ENCODE measurements around the gene ABHD14A. TPM values are rescaled to one million over a fixed set of nuclear protein-coding genes. Genes with fewer than 3 reads are reported as not detected.

Gene ABHD14A
- polyA plus RNA-seq, 6 donors from 2014 or later, result 32.9 to 66.0 (median 40.4) TPM

DNA sequence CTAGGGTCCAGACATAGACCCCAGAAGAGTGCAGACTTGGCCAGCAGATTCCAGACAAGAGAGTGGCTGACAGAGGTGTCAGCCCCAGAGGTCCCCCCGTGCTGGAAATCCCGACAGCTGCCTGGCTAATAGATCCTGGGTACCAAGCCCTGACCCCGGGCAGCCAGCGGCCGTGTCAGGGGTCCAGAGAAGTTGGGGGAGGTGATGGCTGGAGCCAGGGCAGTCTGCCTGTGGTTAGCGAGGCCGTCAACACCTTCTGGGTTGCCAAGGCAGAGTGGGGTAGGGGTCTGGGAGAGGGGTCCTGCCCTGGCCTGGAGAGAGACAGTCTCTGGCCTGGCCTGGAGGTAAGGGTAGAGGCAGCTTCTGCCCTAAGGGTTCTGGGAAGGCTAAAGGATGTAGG is 45.9 kb downstream of the ABHD14A start:
- Mint-ChIP-seq H3K4me3 (no peak overlapping the region), H3K27ac (peak overlapping the region in 1 of 6 donors; percentile 53), H3K27me3 (no peaks in the 10 kb centered on the region), H3K4me1 (peaks cover 14 to 20% (median 14%) of the 10 kb centered on the region in 3 donors), H3K36me3 (no peaks in the 10 kb centered on the region), H3K9me3 (no peaks in the 10 kb centered on the region)
- DNase-seq (no peak), ATAC-seq (ENCODE audit: low read depth in 2 of 2) (no peak)

DNA sequence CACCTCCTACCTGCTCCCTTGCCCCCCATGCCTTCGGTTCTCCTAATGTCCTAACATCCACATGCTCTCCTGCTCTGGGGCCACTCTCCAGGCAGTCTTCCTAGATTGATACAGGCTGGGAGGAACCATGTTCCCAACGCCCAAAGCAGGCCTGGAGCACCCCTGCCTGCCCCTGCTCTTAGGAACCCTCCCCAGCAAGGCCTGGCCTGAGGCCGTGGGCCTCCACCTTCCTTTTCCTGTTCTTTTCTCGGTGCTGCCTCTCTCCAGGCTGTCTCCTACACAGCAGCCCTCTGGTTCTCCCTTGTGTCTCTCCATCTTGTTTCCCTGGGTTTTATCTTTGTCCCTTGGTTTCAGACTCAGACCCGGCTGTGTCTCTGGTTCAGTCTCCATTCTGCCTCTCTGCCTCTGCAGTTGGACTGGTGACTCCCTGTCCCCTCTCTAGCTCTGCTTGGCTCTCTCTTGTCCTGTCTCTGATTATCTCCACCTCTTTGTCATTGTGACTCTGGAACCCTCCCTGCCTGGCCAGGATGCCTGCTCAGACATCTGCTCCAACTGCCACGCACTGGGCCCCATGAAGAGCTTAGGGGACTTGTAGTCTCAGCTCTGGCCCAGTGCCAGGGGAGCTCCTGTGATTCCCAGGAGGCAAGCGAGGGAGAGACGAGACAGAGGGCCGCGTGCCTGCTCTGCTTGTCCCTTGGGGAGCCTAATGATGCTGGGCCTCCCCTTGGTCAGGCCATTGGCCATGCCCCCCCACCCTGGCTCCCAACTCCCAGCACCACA is 46.8 kb downstream of the ABHD14A start:
- Mint-ChIP-seq H3K4me3 (no peak overlapping the region), H3K9me3 (no peaks in the 10 kb centered on the region), H3K27me3 (no peaks in the 10 kb centered on the region), H3K4me1 (peaks cover 14 to 20% (median 14%) of the 10 kb centered on the region in 3 donors), H3K36me3 (no peaks in the 10 kb centered on the region), H3K27ac (peak overlapping the region in 2 of 6 donors; percentile 0 to 81)
- no peak for ATAC-seq (ENCODE audit: low read depth in 2 of 2)
- no peak for DNase-seq

DNA sequence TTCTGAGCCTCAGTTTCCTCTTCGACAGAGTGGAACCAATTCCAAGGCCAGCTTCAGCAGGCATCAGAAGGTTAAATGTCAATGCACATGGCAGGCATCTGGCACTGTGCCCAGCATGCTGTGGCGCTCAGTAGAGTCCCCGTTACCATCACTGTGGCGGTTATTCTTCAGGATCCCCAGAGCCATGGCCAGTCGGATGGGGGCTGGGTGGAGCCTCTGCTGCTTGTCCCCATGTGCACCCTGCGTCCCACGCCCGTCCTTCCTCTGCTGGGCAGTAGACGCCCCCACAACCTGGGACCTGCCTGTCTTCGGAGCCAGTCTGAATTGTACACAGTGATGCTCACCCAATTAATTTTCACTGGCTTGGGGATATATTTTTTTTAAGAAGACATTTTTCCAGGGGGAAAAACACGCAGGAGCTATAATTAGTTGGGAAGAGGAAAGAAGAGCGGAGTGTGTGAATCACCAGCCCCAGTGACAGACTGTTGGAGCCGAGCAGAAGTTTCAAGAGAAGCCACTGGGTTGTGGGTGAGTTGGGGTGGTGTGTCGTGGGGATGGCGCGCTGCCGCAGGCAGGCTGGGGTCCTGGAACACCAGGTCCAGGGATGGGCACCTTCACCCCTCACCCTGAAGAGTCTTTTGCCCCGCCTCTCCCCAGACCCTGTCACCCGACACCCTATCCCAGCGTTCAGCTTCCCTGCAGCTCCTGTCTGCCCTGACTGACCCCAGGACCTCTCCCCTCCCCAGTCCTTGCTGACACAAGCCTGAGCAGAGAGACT is 47.6 kb downstream of the ABHD14A start:
- Mint-ChIP-seq H3K27me3 (no peaks in the 10 kb centered on the region), H3K9me3 (no peaks in the 10 kb centered on the region), H3K36me3 (no peaks in the 10 kb centered on the region), H3K27ac (no peak overlapping the region), H3K4me1 (peaks cover 14 to 20% (median 14%) of the 10 kb centered on the region in 3 donors), H3K4me3 (no peak overlapping the region)
- DNase-seq (no peak), ATAC-seq (ENCODE audit: low read depth in 2 of 2) (no peak)

DNA sequence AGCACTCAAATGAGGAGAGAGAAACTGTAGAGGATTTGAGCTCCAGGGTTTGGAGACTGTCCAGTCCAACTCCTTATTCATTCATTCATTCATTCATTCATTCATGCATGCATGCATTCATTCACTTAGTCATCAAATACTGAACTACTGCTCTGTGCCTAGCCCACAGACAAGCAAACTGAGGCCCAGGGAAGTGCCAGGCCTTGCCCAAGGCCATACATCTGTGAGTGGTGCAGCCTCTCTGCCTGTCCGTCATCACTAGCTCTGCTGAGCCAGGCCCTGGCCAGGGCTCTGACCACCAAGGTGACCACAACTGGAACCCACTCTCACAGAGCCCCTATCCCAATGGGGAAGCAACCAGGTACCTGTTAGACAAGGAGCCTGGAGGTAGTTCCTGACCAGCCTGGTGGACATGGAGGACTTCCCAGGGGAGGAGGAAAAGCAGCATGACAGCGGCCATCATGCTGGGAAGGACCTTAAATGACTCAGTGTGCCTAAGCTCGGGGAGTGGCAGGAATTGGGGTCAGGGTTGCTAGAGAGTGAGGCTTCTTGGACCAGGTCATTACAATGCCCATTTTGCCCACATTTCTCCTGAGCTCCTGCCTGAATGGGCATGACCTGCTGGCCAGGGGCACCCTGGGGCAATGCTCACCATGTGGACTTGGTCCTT is 48.4 kb downstream of the ABHD14A start:
- no peaks in the 10 kb centered on the region for H3K36me3 Mint-ChIP-seq
- ATAC-seq (ENCODE audit: low read depth in 2 of 2) (no peak), DNase-seq (no peak)
- H3K4me3 Mint-ChIP-seq, result peak overlapping the region in 1 of 8 donors; percentile 6
- peak overlapping the region in 1 of 6 donors; percentile 83 for H3K27ac Mint-ChIP-seq
- peaks cover 0 to 6% (median 0%) of the 10 kb centered on the region in 3 donors for H3K27me3 Mint-ChIP-seq
- H3K4me1 Mint-ChIP-seq, result peaks cover 14 to 20% (median 14%) of the 10 kb centered on the region in 3 donors
- H3K9me3 Mint-ChIP-seq, result no peaks in the 10 kb centered on the region

DNA sequence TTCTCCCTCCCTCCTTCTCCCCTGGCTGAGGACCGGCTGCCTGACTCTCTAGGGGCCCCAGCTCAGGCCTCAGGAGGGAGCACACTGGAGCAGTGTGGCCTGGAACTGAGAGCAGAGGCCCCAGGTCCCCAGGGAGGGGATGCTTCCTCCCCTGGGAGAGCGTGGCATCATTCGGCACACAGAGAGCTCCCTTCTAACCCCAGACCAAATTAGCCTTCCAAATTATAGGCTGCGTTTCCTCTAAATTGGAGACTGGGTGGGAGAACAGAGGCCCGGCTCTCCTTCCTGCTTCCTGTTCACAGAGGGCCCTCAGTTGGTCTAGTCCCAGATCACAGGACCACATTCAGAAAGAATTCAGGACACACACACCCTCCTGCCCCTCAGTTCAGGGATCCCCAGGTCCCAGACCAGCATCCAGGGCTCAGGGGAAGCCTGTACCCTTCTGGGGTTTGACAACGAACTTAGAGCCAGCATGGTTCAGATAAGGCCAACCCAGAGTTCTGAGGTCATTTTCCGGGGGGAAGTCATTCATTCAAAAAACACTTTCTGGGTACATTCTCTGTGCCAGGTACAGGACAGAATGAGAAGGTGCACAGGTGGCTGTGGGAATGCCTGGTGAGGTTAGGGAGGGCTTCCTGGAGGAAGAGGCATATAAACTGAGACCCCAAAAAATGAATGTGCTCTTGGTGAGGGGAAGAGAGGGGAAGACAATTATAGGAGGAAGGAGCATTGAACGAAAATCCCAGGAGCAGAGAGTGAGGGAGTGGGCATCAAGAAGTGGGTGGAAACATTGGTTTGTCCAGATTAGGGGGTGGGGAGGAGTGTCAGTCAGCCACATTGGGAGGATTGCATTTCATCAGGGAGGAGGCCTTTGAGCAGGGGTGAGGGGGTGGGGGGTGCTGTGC is 49.2 kb downstream of the ABHD14A start:
- H3K36me3 Mint-ChIP-seq, result no peaks in the 10 kb centered on the region
- H3K27me3 Mint-ChIP-seq, result peaks cover 0 to 6% (median 0%) of the 10 kb centered on the region in 3 donors
- peaks cover 14 to 20% (median 14%) of the 10 kb centered on the region in 3 donors for H3K4me1 Mint-ChIP-seq
- H3K27ac Mint-ChIP-seq, result peak overlapping the region in 1 of 6 donors; percentile 24
- no peaks in the 10 kb centered on the region for H3K9me3 Mint-ChIP-seq
- H3K4me3 Mint-ChIP-seq, result peak overlapping the region in 3 of 8 donors; percentile 6 to 15 (median 12)
- no peak for DNase-seq
- peak; percentile 61 to 64 for ATAC-seq (ENCODE audit: low read depth in 2 of 2)

DNA sequence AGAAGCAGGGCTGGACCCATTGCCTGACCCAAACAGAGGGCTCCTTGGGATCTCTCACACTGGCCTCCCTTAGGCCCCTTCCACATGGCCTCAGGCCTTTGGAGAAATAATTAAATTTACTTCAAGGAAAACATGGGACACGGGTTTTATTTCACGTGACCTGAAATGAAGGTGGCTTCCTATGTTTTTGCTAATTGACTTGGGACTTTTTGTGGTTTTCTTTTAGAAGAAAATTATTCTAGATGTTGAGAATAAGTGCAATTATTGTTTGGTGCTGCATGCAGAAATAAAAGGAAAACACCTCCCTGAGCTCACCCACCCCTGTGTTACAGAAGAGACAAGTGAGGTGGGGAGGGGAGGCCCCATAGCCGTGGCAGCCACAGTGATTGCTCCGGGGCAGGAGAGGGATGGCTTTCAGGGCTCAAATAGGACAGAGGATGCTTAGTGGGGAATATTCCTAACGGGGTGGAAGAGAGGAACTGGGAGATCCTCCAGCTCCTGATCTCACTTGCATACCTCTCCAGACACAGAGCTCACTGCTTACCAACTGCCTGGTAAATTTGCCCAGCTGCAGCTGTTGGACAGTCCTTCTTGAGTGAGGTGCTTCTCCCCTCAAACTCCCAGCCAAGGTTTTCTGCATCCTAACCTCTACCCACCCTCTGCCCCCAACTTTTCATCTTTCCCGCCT is 50.0 kb downstream of the ABHD14A start:
- peaks cover 0 to 6% (median 0%) of the 10 kb centered on the region in 3 donors for H3K27me3 Mint-ChIP-seq
- H3K27ac Mint-ChIP-seq, result peak overlapping the region in 2 of 6 donors; percentile 19 to 22
- no peaks in the 10 kb centered on the region for H3K9me3 Mint-ChIP-seq
- no peak overlapping the region for H3K4me3 Mint-ChIP-seq
- H3K36me3 Mint-ChIP-seq, result no peaks in the 10 kb centered on the region
- DNase-seq (no peak), ATAC-seq (ENCODE audit: low read depth in 2 of 2) (no peak)
- H3K4me1 Mint-ChIP-seq, result peaks cover 14 to 20% (median 14%) of the 10 kb centered on the region in 3 donors

DNA sequence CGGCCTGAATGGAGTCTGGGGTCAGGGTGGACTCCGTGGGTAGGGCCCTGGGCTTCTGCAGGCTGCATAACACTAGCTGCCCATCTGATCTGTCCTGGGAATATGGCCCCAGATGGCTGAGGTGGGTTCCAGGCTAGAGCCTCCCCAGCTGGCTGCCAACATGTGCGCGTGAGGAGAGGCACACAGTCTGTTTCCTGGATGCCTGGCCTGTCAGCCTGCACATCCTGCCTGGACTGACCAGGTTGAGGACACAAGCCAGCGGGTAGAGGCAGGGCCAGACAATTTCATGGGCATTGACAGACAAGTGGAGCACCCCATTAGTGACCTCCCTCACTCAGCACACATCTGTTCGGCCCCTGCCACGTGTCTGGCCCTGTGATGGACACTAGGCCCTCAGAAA is 50.6 kb downstream of the ABHD14A start:
- DNase-seq (no peak), ATAC-seq (ENCODE audit: low read depth in 2 of 2) (no peak)
- Mint-ChIP-seq H3K9me3 (no peaks in the 10 kb centered on the region), H3K36me3 (no peaks in the 10 kb centered on the region), H3K27ac (peak overlapping the region in 1 of 6 donors; percentile 22), H3K4me1 (peaks cover 14 to 20% (median 14%) of the 10 kb centered on the region in 3 donors), H3K27me3 (peaks cover 0 to 6% (median 0%) of the 10 kb centered on the region in 3 donors), H3K4me3 (no peak overlapping the region)

DNA sequence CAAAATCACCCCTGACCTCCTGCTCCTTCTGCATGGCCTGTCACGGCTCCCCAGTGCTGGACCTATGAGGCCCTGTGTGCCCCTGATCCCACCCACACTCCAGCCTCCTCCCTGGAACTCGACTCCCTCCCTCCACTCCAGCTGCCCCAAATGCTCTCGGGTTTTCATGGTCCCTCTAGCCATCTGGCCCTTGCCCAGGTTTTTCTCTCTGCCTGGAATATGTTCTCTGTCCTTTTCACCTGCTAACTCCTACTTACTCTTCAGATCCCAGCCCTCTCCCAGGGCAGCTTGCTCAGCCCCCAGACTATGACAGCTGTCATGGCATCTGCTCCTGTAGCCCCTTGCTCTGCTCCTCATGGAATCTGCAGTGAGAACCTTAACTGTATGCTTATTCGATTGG is 51.2 kb downstream of the ABHD14A start:
- no peak for ATAC-seq (ENCODE audit: low read depth in 2 of 2)
- Mint-ChIP-seq H3K27ac (peak overlapping the region in 2 of 6 donors; percentile 74 to 78), H3K4me3 (peak overlapping the region in 1 of 8 donors; percentile 21)

DNA sequence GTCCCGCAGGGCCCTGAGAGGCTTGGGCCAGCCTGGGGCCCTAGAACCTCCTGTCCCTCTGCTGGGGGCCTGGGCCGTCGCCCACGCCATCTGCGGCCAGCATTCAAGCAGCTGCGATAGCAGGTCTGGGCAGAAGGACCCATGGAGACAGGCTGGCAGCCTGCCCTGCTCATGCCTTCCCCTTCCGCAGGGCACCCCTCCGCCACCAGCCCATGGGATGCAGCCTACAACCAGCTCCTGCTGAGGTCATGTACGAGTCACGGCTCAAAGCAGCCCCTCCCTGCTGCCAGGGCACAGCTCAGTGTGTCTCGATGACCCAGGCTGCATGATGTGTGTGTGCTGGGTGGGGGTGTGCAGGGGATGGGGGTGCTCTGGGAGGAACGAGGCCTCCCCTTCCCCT is 53.7 kb downstream of the ABHD14A start:
- DNase-seq (no peak), ATAC-seq (ENCODE audit: low read depth in 2 of 2) (no peak)
- H3K4me1 Mint-ChIP-seq, result peaks cover 7 to 14% (median 10%) of the 10 kb centered on the region in 3 donors
- peaks cover 0 to 6% (median 0%) of the 10 kb centered on the region in 3 donors for H3K27me3 Mint-ChIP-seq
- H3K9me3 Mint-ChIP-seq, result no peaks in the 10 kb centered on the region
- no peaks in the 10 kb centered on the region for H3K36me3 Mint-ChIP-seq
- no peak overlapping the region for H3K27ac Mint-ChIP-seq
- no peak overlapping the region for H3K4me3 Mint-ChIP-seq

More for the DNA sequence above, 51.2 kb downstream of the ABHD14A start:
- Mint-ChIP-seq H3K9me3 (no peaks in the 10 kb centered on the region), H3K27me3 (peaks cover 0 to 6% (median 0%) of the 10 kb centered on the region in 3 donors), H3K36me3 (no peaks in the 10 kb centered on the region), H3K4me1 (peaks cover 14 to 20% (median 14%) of the 10 kb centered on the region in 3 donors)
- no peak for DNase-seq

DNA sequence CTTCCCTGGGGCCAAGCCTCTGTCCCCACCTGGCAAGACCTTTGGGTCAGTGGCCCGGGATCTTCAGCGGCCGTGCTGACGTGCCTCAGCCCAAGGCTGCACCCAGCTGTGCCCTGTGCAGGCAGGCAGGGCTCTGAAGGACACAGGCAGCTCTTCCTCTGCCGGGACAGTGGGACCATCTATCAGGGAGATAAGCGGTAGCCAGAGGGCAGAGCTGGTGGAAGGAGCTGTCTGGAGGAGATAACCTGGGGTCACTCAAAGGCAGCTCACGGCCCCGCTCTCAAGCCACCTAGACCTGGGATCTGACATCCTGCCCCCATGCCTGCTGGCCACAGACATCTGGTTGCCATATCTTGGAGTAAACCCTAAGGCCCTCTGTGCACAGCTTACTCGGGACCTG is 54.2 kb downstream of the ABHD14A start:
- Mint-ChIP-seq H3K4me3 (no peak overlapping the region), H3K4me1 (peaks cover 2 to 9% (median 5%) of the 10 kb centered on the region in 3 donors), H3K36me3 (no peaks in the 10 kb centered on the region), H3K9me3 (no peaks in the 10 kb centered on the region), H3K27me3 (peaks cover 0 to 6% (median 0%) of the 10 kb centered on the region in 3 donors), H3K27ac (no peak overlapping the region)
- ATAC-seq (ENCODE audit: low read depth in 2 of 2) (no peak), DNase-seq (no peak)

DNA sequence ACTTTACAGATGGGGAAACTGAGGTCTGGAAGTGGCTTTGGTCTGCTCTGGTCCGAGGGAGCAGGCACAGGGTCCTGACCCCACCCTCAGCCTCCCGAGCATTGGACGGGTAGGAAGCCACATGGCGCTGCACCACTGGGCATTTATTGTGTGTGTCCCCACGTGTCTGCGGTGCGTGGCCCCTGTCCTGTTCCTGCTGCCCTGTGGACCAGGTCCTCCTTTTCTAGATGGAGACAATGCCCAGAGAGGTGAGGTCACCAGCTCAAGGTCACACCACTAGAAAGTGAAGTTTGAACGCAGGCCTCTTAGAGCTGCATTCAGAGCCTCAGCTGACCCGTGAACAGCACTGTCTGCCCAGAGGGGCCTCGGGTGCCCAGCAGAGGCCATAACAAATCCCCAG is 54.7 kb downstream of the ABHD14A start:
- Mint-ChIP-seq H3K4me3 (no peak overlapping the region), H3K4me1 (peaks cover 0 to 4% (median under 1%) of the 10 kb centered on the region in 3 donors), H3K27ac (no peak overlapping the region), H3K36me3 (no peaks in the 10 kb centered on the region), H3K9me3 (no peaks in the 10 kb centered on the region), H3K27me3 (peaks cover 0 to 6% (median 0%) of the 10 kb centered on the region in 3 donors)
- no peak for DNase-seq
- ATAC-seq (ENCODE audit: low read depth in 2 of 2), result no peak

Data from naive B cell (primary cell).